Spleen (tissue), 11 donors: ENCODE results near the gene NTN4. TPM values are rescaled to one million over a fixed set of nuclear protein-coding genes. Genes with fewer than 3 reads are reported as not detected.

Source experiments
- DNase-seq: peaks from one replicate; pipeline ENCODE4 v3.0.0-alpha.2; 2020
- H3K27ac ChIP-seq, 8 donors: fragments of 200-600 bp; sonication (generic) in 7 of 8; 1 replicate in 4 of 8; 2 replicates in 4 of 8; pipeline versions ENCODE4 v1.5.0 to v1.8.0; 2016 to 2021; ENCODE audit warnings: inconsistent platforms in 4 of 8, mild to moderate bottlenecking in 4 of 8, moderate library complexity in 1 of 8
- H3K27me3 ChIP-seq, 7 donors: fragments of 200-600 bp; sonication (generic) in 6 of 7; replicated peaks in 1 of 7; 1 replicate in 4 of 7; 2 replicates in 3 of 7; pipeline versions ENCODE4 v1.5.0 to v1.8.0; 2016 to 2021; ENCODE audit warnings: inconsistent platforms in 3 of 7, mild to moderate bottlenecking in 1 of 7
- H3K36me3 ChIP-seq, 6 donors: fragments of 200-600 bp; sonication (generic) in 5 of 6; 1 replicate in 4 of 6; 2 replicates in 2 of 6; pipeline versions ENCODE4 v1.5.0 to v1.8.0; 2016 to 2021; ENCODE audit warnings: inconsistent platforms in 2 of 6
- H3K4me1 ChIP-seq, 6 donors: fragments of 200-600 bp; sonication (generic) in 5 of 6; 1 replicate in 3 of 6; 2 replicates in 3 of 6; pipeline versions ENCODE4 v1.5.0 to v1.8.0; 2016 to 2021; ENCODE audit warnings: inconsistent platforms in 3 of 6
- H3K4me3 ChIP-seq, 8 donors: fragments of 200-600 bp; sonication (generic) in 7 of 8; 1 replicate in 4 of 8; 2 replicates in 4 of 8; pipeline versions ENCODE4 v1.5.0 to v1.8.0; 2016 to 2021; ENCODE audit warnings: inconsistent platforms in 4 of 8, mild to moderate bottlenecking in 4 of 8, moderate library complexity in 2 of 8
- H3K9me3 ChIP-seq, 8 donors: fragments of 200-600 bp; sonication (generic) in 7 of 8; 1 replicate in 4 of 8; 2 replicates in 4 of 8; pipeline versions ENCODE4 v1.5.0 to v1.8.0; 2016 to 2021; ENCODE audit warnings: inconsistent platforms in 4 of 8
- CTCF ChIP-seq, 11 experiments: fragments of 200-600 bp in 7 of 11; fragments of 450-650 bp in 4 of 11; sonication (generic) in 4 of 11; IDR thresholded peaks in 8 of 11; conservative IDR thresholded peaks in 3 of 11; 1 replicate in 7 of 11; 2 replicates in 4 of 11; pipeline versions ENCODE4 v1.4.0 to v1.8.0; 2016 to 2021; ENCODE audit warnings: antibody characterized with exemption in 11 of 11, inconsistent platforms in 4 of 11, mild to moderate bottlenecking in 1 of 11
- POLR2A ChIP-seq, 3 donors: fragments of 450-650 bp; IDR thresholded peaks; one replicate each; pipeline ENCODE4 v1.5.1; 2017; ENCODE audit warnings: antibody characterized with exemption in 3 of 3, mild to moderate bottlenecking in 1 of 3
- POLR2AphosphoS5 ChIP-seq, 3 donors: sonication (generic); formaldehyde crosslinking; IDR thresholded peaks; one replicate each; pipeline ENCODE4 v1.5.1; 2017; ENCODE audit warnings: antibody characterized with exemption in 3 of 3
- WGBS, 5 donors: extraction: QIAGEN DNeasy Blood & Tissue Kit in 3 of 5; methylation state at CpG; one replicate each; pipeline versions ENCODE4 v1.1.5 to v1.1.7; 2013 to 2018; 5-methylcytosine and 5-hydroxymethylcytosine counted together
- intact Hi-C: fragments of 100-400 bp; cut with DNase I; formaldehyde crosslinking; loops from one replicate; pipeline ENCODE4 v1.15.0; 2023; ENCODE audit warnings: low total_unique reads
- polyA plus RNA-seq, 3 donors: library from polyadenylated mRNA; stranded (reverse); fragments of 200-250 nt; gene quantifications; one replicate each; pipeline ENCODE4 v1.2.1, GENCODE V29; 2013
- total RNA-seq, 7 donors: library from RNA; depleted of rRNA in 3 of 7; stranded (reverse); fragments of >200 nt in 3 of 7; fragmentation: NEBNext Ultra II Directional in 4 of 7; extraction: Animal tissue kit (Norgen Biotek cat#: 25700) in 4 of 7; gene quantifications; one replicate each; pipeline versions ENCODE4 v1.1.0 to v1.2.1, GENCODE V29; 2016 to 2021
- donor health status: healthy with polysubstance abuse.
- donor health status: DM: no; HTN: no; CAD: no; lungs with moderate emphysema.
- donor health status: DM: no; HTN: no; CAD: no.
- donor health status: Bipolar disorder and iron deficiency.
- donor health status: healthy.
- donor health status: DM: no; HTN: no; CAD: no.
- donor health status: DM: yes; HTN: yes; CAD: no.

The NTN4 gene
- total and polyA plus RNA-seq, 10 donors = 17.6 to 482 (median 292) TPM

GRCh38 chr12:95637471-95638155 lies 153.0 kb downstream of the NTN4 start:
- H3K27me3 ChIP-seq = no peaks in the 10 kb centered on the region
- intact Hi-C loops = no loop called here
- no peaks in the 10 kb centered on the region for H3K4me1 ChIP-seq
- no peaks in the 10 kb centered on the region for H3K36me3 ChIP-seq
- H3K9me3 ChIP-seq = peaks cover 0 to 3% (median 0%) of the 10 kb centered on the region in 8 donors
- H3K27ac ChIP-seq = no peak overlapping the region
- no peak for TF ChIP-seq CTCF (IDR thresholded peaks at IDR 0.05 in 8 of 11, conservative IDR thresholded peaks at IDR 0.05 in 3 of 11)
- no peak for TF ChIP-seq POLR2A (IDR thresholded peaks at IDR 0.05)
- TF ChIP-seq POLR2AphosphoS5 (IDR thresholded peaks at IDR 0.05) = no peak
- 65 to 93% (median 68%) methylated on average over 8 of the region's 8 CpGs for WGBS, 5 donors
- DNase-seq = no peak
- H3K4me3 ChIP-seq = no peak overlapping the region

- no peaks in the 10 kb centered on the region for H3K36me3 ChIP-seq
- H3K27ac ChIP-seq = no peak overlapping the region
- TF ChIP-seq POLR2AphosphoS5 (IDR thresholded peaks at IDR 0.05) = no peak
- TF ChIP-seq POLR2A (IDR thresholded peaks at IDR 0.05) = no peak
- TF ChIP-seq CTCF (IDR thresholded peaks at IDR 0.05 in 8 of 11, conservative IDR thresholded peaks at IDR 0.05 in 3 of 11) = no peak
- 85 to 96% (median 90%) methylated on average over 24 of the region's 24 CpGs for WGBS, 5 donors
- H3K4me3 ChIP-seq = no peak overlapping the region
- H3K4me1 ChIP-seq = no peaks in the 10 kb centered on the region
- no peak for DNase-seq
- intact Hi-C loops = no loop called here
- H3K27me3 ChIP-seq = no peaks in the 10 kb centered on the region
- peaks cover 0 to 3% (median 0%) of the 10 kb centered on the region in 8 donors for H3K9me3 ChIP-seq
Observed at GRCh38 chr12:95637010-95637409, 153.6 kb downstream of the NTN4 start.

GRCh38 chr12:95634622-95635621 lies 155.6 kb downstream of the NTN4 start:
- Histone ChIP-seq H3K27me3 (no peaks in the 10 kb centered on the region), H3K4me1 (no peaks in the 10 kb centered on the region), H3K36me3 (no peaks in the 10 kb centered on the region), H3K27ac (no peak overlapping the region), H3K4me3 (no peak overlapping the region), H3K9me3 (peaks cover 0 to 3% (median 0%) of the 10 kb centered on the region in 8 donors)
- TF ChIP-seq CTCF (IDR thresholded peaks at IDR 0.05 in 8 of 11, conservative IDR thresholded peaks at IDR 0.05 in 3 of 11) (no peak), POLR2A (IDR thresholded peaks at IDR 0.05) (no peak), POLR2AphosphoS5 (IDR thresholded peaks at IDR 0.05) (no peak)
- intact Hi-C loops = no loop called here
- DNase-seq = no peak
- 76 to 84% (median 79%) methylated on average over 9 of the region's 9 CpGs for WGBS, 5 donors
